ENCODE measurements around the gene ATAD1.

Gene ATAD1

DNA sequence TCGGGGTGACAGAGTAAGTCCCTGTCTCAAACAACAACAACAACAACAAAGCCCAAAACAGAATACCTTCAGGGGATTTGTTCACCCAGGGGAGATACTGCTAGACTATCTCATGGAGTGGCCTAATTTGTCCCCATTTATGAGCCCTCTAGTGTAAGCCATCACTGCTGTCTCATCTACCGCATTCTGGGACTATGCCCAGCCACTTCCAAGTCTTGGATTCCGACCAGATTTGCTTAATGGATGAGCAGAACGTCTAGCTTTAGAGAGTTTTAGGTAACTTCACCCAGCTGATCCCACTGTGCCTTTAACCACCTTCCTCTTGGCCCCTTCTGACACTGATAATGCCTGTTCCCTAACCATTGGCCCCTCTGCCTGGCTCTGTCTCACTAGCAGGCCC, 111.3 kb downstream of the ATAD1 start:
- no peak for DNase-seq

DNA sequence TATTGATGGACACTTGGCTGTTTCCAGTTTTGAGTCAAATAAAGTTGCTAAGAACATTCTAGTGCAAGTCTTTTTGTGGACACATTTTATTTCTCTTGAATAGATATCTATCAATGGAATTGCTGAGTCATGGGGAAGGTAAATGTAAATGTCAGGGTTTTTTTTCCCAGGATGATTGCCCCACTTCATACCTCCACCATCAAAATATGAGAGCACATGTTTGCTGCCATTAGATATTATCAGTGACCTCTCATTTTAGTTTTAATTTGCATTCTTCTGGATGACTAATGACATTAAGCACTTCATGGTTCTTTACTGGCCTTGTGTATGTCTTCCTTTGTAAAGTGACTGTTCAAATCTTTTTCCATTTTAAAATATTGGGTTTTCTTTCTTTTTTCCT, 112.7 kb downstream of the ATAD1 start:
- no peak for DNase-seq

DNA sequence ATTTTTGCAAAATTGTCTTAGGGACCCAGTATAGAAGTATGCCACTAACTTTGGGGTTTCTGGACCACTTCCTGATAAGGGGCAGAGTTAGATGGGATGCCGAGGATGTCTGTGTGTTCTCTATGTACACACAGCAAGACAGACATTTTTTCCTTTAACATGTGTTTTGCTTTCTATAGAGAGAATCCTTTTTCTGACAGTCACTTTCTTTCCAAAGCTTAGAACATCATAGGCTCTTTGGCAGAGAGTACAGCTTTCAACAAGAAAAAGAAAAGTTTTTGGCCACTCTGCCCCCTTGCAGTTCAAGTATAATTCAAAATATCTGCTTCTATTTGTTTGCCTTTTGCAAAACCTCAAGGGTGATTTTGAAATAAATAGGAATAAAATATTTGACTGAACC, 114.3 kb downstream of the ATAD1 start:
- no peak for DNase-seq

DNA sequence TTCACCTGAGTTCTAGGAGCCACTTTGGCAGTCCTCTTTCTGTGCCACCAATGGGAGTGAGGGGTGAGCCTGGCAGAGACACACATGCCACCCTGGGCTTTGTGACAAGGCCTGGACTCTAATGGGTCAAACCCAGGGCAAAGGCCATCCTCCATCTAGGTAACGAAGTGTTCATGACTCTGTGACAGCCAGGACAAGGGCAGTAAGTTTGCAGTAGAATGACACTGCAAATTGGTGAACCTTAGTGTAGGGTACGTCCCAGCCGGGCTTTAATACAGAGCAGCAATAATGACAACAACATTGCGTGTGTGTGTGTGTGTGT, 115.1 kb downstream of the ATAD1 start:
- DNase-seq, result no peak

DNA sequence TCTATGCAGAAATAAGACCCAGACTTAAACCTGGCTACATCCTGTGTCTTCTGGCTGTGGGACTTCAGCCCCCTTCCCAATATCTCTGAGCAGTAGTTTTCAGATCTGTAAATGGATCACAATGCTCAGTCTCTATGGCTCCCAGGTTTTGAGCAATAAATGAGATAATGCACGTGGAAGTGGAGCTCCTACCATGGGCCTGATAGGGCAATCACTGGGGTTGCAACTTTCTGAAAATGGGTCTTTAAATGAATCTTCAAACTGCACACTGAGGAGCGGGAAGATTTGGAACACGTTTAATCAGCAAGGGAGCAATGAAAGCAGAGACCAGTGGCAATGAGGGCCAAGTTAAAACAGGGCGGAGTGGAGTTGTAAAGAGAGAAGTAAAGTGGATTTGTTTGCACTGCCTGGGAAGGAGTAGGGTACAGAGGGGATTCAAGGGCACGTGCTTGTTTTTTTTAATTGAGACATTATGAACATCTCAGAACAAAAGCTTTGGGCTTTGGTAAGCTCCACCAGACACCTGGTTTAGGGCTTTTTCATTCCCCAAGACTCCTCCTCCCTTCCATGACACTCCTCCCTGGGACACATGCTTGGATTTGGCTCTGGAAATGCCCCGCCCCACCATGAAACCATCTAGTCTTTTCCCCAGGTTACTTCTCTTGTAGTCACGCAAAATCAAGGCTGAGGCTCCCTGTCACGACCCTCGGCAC, 115.6 kb downstream of the ATAD1 start:
- no peak for DNase-seq
